ENCODE measurements around the gene VRK3.

- TF ChIP-seq, protein P1, sequence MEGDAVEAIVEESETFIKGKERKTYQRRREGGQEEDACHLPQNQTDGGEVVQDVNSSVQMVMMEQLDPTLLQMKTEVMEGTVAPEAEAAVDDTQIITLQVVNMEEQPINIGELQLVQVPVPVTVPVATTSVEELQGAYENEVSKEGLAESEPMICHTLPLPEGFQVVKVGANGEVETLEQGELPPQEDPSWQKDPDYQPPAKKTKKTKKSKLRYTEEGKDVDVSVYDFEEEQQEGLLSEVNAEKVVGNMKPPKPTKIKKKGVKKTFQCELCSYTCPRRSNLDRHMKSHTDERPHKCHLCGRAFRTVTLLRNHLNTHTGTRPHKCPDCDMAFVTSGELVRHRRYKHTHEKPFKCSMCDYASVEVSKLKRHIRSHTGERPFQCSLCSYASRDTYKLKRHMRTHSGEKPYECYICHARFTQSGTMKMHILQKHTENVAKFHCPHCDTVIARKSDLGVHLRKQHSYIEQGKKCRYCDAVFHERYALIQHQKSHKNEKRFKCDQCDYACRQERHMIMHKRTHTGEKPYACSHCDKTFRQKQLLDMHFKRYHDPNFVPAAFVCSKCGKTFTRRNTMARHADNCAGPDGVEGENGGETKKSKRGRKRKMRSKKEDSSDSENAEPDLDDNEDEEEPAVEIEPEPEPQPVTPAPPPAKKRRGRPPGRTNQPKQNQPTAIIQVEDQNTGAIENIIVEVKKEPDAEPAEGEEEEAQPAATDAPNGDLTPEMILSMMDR (IDR thresholded peaks at IDR 0.05): no peak
- TF ChIP-seq EZH2 (IDR thresholded peaks at IDR 0.05; ENCODE audit: borderline replicate concordance, insufficient read depth, low read depth, low read length, poor library complexity, severe bottlenecking): no peak
These were observed 48.7 kb downstream of the VRK3 start for GRCh38 chr19:49976496-49976895.
